GM12878 (cell line): ENCODE results near the gene SYNM.

Experiments used
- CBFB ChIP-seq: IDR thresholded peaks from 2 replicates; pipeline ENCODE4 v1.6.1; 2016; ENCODE audit warnings: antibody characterized with exemption, low read depth
- SRF ChIP-seq, 2 experiments: IDR thresholded peaks; 2 replicates each; pipeline ENCODE4 v1.6.1; 2011; ENCODE audit warnings: low read depth in 2 of 2, low read length in 2 of 2, mild to moderate bottlenecking in 1 of 2, moderate library complexity in 1 of 2
- TF ChIP-seq, protein P1 (sequence below): IDR thresholded peaks from 2 replicates; pipeline ENCODE4 v1.6.1; 2011; ENCODE audit warnings: borderline replicate concordance, low read depth, mild to moderate bottlenecking, moderate library complexity, mixed read lengths, low read length; ENCODE audit not compliant: insufficient read depth; ENCODE audit errors: extremely low read length
- TF ChIP-seq, protein P2 (sequence below), 3 experiments: IDR thresholded peaks in 2 of 3; conservative IDR thresholded peaks in 1 of 3; 2 replicates each; pipeline ENCODE4 v1.5.1; 2011; ENCODE audit warnings: low read depth in 3 of 3, low read length in 3 of 3, mild to moderate bottlenecking in 3 of 3, control low read depth in 2 of 3, moderate library complexity in 2 of 3, inconsistent platforms in 1 of 3, mixed read lengths in 1 of 3; ENCODE audit not compliant: control insufficient read depth in 2 of 3, insufficient read depth in 1 of 3; ENCODE audit errors: extremely low read depth in 1 of 3
- TF ChIP-seq, protein P3 (sequence below): IDR thresholded peaks from 2 replicates; pipeline ENCODE4 v1.6.1; 2012; ENCODE audit warnings: low read depth, low read length, improper control_type of control experiment

DNA sequence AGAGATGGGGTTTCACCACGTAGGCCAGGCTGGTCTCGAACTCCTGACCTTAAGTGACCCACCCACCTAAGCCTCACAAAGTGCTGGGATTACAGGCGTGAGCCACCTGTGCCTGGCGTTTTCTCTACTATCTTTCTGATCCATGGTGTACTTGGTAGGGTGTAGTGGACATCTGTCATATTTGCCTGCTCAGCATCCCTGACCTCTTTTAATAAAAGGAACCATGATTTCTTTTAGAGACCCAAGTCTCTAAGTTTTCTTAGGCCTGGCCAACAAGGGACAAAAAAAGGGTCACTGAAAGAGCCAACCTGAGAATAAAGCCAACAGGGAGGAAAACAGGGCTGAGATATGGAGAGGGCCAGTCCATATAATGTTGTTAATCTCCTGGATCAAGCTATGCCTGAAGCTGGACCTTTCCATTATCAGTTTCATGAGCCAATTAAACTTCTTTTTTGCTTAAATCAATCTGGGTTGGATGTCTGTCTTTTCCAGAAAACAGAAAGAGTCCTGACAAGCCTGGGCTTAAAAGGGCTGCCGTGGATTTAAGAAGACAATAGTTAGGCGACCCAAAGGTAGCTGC, 49.2 kb upstream of the SYNM start:
- TF ChIP-seq CBFB (no peak), SRF (IDR thresholded peaks at IDR 0.05; ENCODE audit: low read depth in 2 of 2, low read length in 2 of 2) (no peak)
- TF ChIP-seq, protein P1, sequence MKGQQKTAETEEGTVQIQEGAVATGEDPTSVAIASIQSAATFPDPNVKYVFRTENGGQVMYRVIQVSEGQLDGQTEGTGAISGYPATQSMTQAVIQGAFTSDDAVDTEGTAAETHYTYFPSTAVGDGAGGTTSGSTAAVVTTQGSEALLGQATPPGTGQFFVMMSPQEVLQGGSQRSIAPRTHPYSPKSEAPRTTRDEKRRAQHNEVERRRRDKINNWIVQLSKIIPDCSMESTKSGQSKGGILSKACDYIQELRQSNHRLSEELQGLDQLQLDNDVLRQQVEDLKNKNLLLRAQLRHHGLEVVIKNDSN, result no peak
- TF ChIP-seq, protein P2, sequence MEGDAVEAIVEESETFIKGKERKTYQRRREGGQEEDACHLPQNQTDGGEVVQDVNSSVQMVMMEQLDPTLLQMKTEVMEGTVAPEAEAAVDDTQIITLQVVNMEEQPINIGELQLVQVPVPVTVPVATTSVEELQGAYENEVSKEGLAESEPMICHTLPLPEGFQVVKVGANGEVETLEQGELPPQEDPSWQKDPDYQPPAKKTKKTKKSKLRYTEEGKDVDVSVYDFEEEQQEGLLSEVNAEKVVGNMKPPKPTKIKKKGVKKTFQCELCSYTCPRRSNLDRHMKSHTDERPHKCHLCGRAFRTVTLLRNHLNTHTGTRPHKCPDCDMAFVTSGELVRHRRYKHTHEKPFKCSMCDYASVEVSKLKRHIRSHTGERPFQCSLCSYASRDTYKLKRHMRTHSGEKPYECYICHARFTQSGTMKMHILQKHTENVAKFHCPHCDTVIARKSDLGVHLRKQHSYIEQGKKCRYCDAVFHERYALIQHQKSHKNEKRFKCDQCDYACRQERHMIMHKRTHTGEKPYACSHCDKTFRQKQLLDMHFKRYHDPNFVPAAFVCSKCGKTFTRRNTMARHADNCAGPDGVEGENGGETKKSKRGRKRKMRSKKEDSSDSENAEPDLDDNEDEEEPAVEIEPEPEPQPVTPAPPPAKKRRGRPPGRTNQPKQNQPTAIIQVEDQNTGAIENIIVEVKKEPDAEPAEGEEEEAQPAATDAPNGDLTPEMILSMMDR (IDR thresholded peaks at IDR 0.05 in 2 of 3, conservative IDR thresholded peaks at IDR 0.05 in 1 of 3; ENCODE audit: control insufficient read depth in 2 of 3, extremely low read depth in 1 of 3, insufficient read depth in 1 of 3, low read depth in 3 of 3, low read length in 3 of 3), result no peak
- TF ChIP-seq, protein P3, sequence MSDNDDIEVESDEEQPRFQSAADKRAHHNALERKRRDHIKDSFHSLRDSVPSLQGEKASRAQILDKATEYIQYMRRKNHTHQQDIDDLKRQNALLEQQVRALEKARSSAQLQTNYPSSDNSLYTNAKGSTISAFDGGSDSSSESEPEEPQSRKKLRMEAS, result no peak
